ENCODE results near the gene HSPD1. TPM values are rescaled to one million over a fixed set of nuclear protein-coding genes. Genes with fewer than 3 reads are reported as not detected.
"Not testable (repeated sequence)": the region's sequence is repeated elsewhere in the genome, so short reads cannot be mapped to it uniquely, and the experiment has no call there.

HSPD1 gene
- total RNA-seq, 1 donor from 2014 or later: 329 TPM

GRCh38 chr2:197495433-197496134 is 4.1 kb downstream of the HSPD1 start:
- H3K36me3 ChIP-seq (ENCODE audit: insufficient read depth, low read length): peaks cover 55% of the 10 kb centered on the region
- no peak overlapping the region for H3K4me3 ChIP-seq (ENCODE audit: insufficient read depth, low read depth, low read length)
- Mint-ChIP-seq H3K27ac (ENCODE audit: unreplicated experiment) (no peak overlapping the region), H3K4me1 (ENCODE audit: low read depth, unreplicated experiment) (peaks cover 27% of the 10 kb centered on the region), H3K9me3 (ENCODE audit: unreplicated experiment) (no peaks in the 10 kb centered on the region), H3K4me3 (ENCODE audit: unreplicated experiment) (peak overlapping the region; percentile 69), H3K27me3 (ENCODE audit: low read depth, unreplicated experiment) (no peaks in the 10 kb centered on the region), H3K36me3 (ENCODE audit: low read depth, unreplicated experiment) (peaks cover 21% of the 10 kb centered on the region)
- no peak overlapping the region for H3K9ac ChIP-seq (ENCODE audit: low read length)
- no peaks in the 10 kb centered on the region for H3K27me3 ChIP-seq (ENCODE audit: insufficient read depth, low read length)
- peaks cover 67% of the 10 kb centered on the region for H3K79me2 ChIP-seq (ENCODE audit: insufficient read depth, low read length)
- H3K9me3 ChIP-seq (ENCODE audit: insufficient read depth, low read depth, low read length): no peaks in the 10 kb centered on the region
- DNase-seq (ENCODE audit: low read depth) (no peak), FAIRE-seq (no peak)
- H4K20me1 ChIP-seq (ENCODE audit: insufficient read depth, low read length): peaks cover 58% of the 10 kb centered on the region
- peak overlapping the region; percentile 85 for H3K4me2 ChIP-seq (ENCODE audit: low read length)
- no peak overlapping the region for H2AFZ ChIP-seq (ENCODE audit: low read depth, low read length)
- no peak overlapping the region for H3K27ac ChIP-seq (ENCODE audit: low read depth, low read length)
- TF ChIP-seq EZH2 (IDR thresholded peaks at IDR 0.05; ENCODE audit: insufficient read depth, low read length) (no peak), CTCF (IDR thresholded peaks at IDR 0.05; ENCODE audit: insufficient read depth, low read depth, low read length) (no peak)
- peaks cover 6% of the 10 kb centered on the region for H3K4me1 ChIP-seq (ENCODE audit: insufficient read depth, low read length)

- no peak overlapping the region for H3K9ac ChIP-seq (ENCODE audit: low read length)
- Mint-ChIP-seq H3K36me3 (ENCODE audit: low read depth, unreplicated experiment) (peaks cover 27% of the 10 kb centered on the region), H3K9me3 (ENCODE audit: unreplicated experiment) (peaks cover 13% of the 10 kb centered on the region), H3K27me3 (ENCODE audit: low read depth, unreplicated experiment) (no peaks in the 10 kb centered on the region), H3K4me3 (ENCODE audit: unreplicated experiment) (no peak overlapping the region), H3K4me1 (ENCODE audit: low read depth, unreplicated experiment) (peaks cover 2% of the 10 kb centered on the region), H3K27ac (ENCODE audit: unreplicated experiment) (no peak overlapping the region)
- TF ChIP-seq EZH2 (IDR thresholded peaks at IDR 0.05; ENCODE audit: insufficient read depth, low read length): no peak
- no peak for TF ChIP-seq CTCF (IDR thresholded peaks at IDR 0.05; ENCODE audit: insufficient read depth, low read depth, low read length)
- peaks cover 3% of the 10 kb centered on the region for H3K79me2 ChIP-seq (ENCODE audit: insufficient read depth, low read length)
- no peak for FAIRE-seq
- no peaks in the 10 kb centered on the region for H3K4me1 ChIP-seq (ENCODE audit: insufficient read depth, low read length)
- DNase-seq (ENCODE audit: low read depth): no peak
- H2AFZ ChIP-seq (ENCODE audit: low read depth, low read length): no peak overlapping the region
- no peaks in the 10 kb centered on the region for H3K27me3 ChIP-seq (ENCODE audit: insufficient read depth, low read length)
- no peaks in the 10 kb centered on the region for H3K9me3 ChIP-seq (ENCODE audit: insufficient read depth, low read depth, low read length)
- H3K4me2 ChIP-seq (ENCODE audit: low read length): no peak overlapping the region
- peaks cover 18% of the 10 kb centered on the region for H4K20me1 ChIP-seq (ENCODE audit: insufficient read depth, low read length)
- H3K4me3 ChIP-seq (ENCODE audit: insufficient read depth, low read depth, low read length): no peak overlapping the region
- peaks cover 47% of the 10 kb centered on the region for H3K36me3 ChIP-seq (ENCODE audit: insufficient read depth, low read length)
- H3K27ac ChIP-seq (ENCODE audit: low read depth, low read length): no peak overlapping the region
Measured at GRCh38 chr2:197487385-197487784, 12.3 kb downstream of the HSPD1 start.

GRCh38 chr2:197486175-197486574 is 13.5 kb downstream of the HSPD1 start:
- no peak overlapping the region for H3K27ac Mint-ChIP-seq (ENCODE audit: unreplicated experiment)
- H3K79me2 ChIP-seq (ENCODE audit: insufficient read depth, low read length): no peaks in the 10 kb centered on the region
- no peak overlapping the region for H3K4me3 ChIP-seq (ENCODE audit: insufficient read depth, low read depth, low read length)
- peaks cover 13% of the 10 kb centered on the region for H3K9me3 Mint-ChIP-seq (ENCODE audit: unreplicated experiment)
- no peaks in the 10 kb centered on the region for H3K9me3 ChIP-seq (ENCODE audit: insufficient read depth, low read depth, low read length)
- peaks cover 24% of the 10 kb centered on the region for H3K36me3 Mint-ChIP-seq (ENCODE audit: low read depth, unreplicated experiment)
- no peak overlapping the region for H3K27ac ChIP-seq (ENCODE audit: low read depth, low read length)
- H3K36me3 ChIP-seq (ENCODE audit: insufficient read depth, low read length): peaks cover 39% of the 10 kb centered on the region
- H3K4me1 Mint-ChIP-seq (ENCODE audit: low read depth, unreplicated experiment): peaks cover 2% of the 10 kb centered on the region
- no peak overlapping the region for H3K4me3 Mint-ChIP-seq (ENCODE audit: unreplicated experiment)
- H2AFZ ChIP-seq (ENCODE audit: low read depth, low read length): no peak overlapping the region
- no peak for TF ChIP-seq CTCF (IDR thresholded peaks at IDR 0.05; ENCODE audit: insufficient read depth, low read depth, low read length)
- TF ChIP-seq EZH2 (IDR thresholded peaks at IDR 0.05; ENCODE audit: insufficient read depth, low read length): no peak
- no peaks in the 10 kb centered on the region for H3K27me3 Mint-ChIP-seq (ENCODE audit: low read depth, unreplicated experiment)
- H4K20me1 ChIP-seq (ENCODE audit: insufficient read depth, low read length): peaks cover 13% of the 10 kb centered on the region
- H3K4me1 ChIP-seq (ENCODE audit: insufficient read depth, low read length): no peaks in the 10 kb centered on the region
- H3K4me2 ChIP-seq (ENCODE audit: low read length): no peak overlapping the region
- DNase-seq (ENCODE audit: low read depth) (no peak), FAIRE-seq (no peak)
- no peaks in the 10 kb centered on the region for H3K27me3 ChIP-seq (ENCODE audit: insufficient read depth, low read length)
- no peak overlapping the region for H3K9ac ChIP-seq (ENCODE audit: low read length)

GRCh38 chr2:197484248-197484647 is 15.4 kb downstream of the HSPD1 start:
- not testable (repeated sequence) for H3K4me3 ChIP-seq (ENCODE audit: insufficient read depth, low read depth, low read length); H3K4me3 Mint-ChIP-seq (ENCODE audit: unreplicated experiment); H4K20me1 ChIP-seq (ENCODE audit: insufficient read depth, low read length); H3K9ac ChIP-seq (ENCODE audit: low read length); DNase-seq (ENCODE audit: low read depth); H3K27ac ChIP-seq (ENCODE audit: low read depth, low read length); H3K27me3 Mint-ChIP-seq (ENCODE audit: low read depth, unreplicated experiment); H3K4me2 ChIP-seq (ENCODE audit: low read length); FAIRE-seq; H3K27me3 ChIP-seq (ENCODE audit: insufficient read depth, low read length); H3K79me2 ChIP-seq (ENCODE audit: insufficient read depth, low read length); H3K27ac Mint-ChIP-seq (ENCODE audit: unreplicated experiment); H3K4me1 ChIP-seq (ENCODE audit: insufficient read depth, low read length); H2AFZ ChIP-seq (ENCODE audit: low read depth, low read length); H3K4me1 Mint-ChIP-seq (ENCODE audit: low read depth, unreplicated experiment); H3K9me3 ChIP-seq (ENCODE audit: insufficient read depth, low read depth, low read length)
- peaks cover 26% of the 10 kb centered on the region for H3K36me3 ChIP-seq (ENCODE audit: insufficient read depth, low read length)
- Mint-ChIP-seq H3K9me3 (ENCODE audit: unreplicated experiment) (peaks cover 14% of the 10 kb centered on the region), H3K36me3 (ENCODE audit: low read depth, unreplicated experiment) (peaks cover 25% of the 10 kb centered on the region)

Data from astrocyte (in vitro differentiated cells and primary cell).